Measurements from ENCODE around the gene PIAS4.

Gene PIAS4

DNA sequence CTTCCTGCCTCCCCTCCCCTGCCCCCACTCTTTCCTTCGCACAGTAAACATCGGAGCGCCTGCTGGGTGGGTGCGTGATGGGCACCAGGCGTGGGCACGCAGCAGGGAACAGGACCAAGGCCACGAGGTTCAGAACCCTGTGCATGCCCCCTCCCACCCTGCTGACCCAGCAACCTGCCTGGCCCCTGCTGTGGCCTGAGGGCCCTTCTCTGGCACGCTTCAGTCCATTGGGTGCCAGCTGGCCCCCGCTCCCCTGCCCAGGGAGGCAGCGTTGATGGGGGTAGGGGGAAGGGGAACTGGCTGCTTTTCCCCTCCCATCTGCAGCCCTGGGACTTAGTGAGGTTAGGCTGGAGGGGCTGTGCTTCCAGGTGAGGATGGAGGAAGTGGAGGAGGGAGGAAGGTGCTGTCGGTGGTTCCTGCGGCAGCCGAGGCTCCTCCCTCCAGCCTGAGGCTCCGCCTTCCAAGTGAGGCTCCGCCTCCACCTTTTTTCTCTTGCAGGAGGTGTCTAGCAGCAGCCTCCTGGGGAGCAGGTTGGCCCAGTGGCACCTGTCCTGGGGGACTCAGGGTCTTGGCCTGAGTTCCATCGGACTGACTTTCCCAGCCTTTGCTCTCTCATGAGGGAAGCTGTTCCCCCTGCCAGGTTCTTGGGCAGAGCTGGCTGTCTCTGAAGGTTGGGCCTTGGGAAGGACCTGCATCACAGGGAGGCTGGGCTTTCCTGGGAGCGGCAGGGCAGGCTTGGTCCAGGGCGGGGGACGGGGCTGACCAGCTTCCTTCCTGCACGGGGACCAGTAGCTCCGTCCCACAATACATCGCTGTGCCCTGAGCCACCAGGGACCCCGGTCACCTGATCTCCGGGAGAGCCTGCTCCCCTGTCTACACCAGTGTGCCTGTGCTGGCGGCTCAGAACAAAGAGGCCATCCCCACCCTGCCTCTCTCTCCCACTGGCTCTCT, 7.3 kb downstream of the PIAS4 start:
- no peaks in the 10 kb centered on the region for H4K20me1 ChIP-seq (ENCODE audit: low read depth, low read length)
- H3K27ac ChIP-seq (ENCODE audit: low read depth, low read length) = no peak overlapping the region
- H2AFZ ChIP-seq (ENCODE audit: low read depth, low read length, severe bottlenecking) = no peak overlapping the region
- no peak overlapping the region for H3K4me3 ChIP-seq (ENCODE audit: insufficient read depth, low read length, poor library complexity, severe bottlenecking)
- no peaks in the 10 kb centered on the region for H3K27me3 ChIP-seq (ENCODE audit: low read length)
- H3K9ac ChIP-seq (ENCODE audit: low read length) = no peak overlapping the region
- H3K9me3 ChIP-seq (ENCODE audit: insufficient read depth, low read length) = no peaks in the 10 kb centered on the region
- no peaks in the 10 kb centered on the region for H3K9me2 ChIP-seq (replicated peaks; ENCODE audit: insufficient read depth, low read length)
- H3F3A ChIP-seq (ENCODE audit: insufficient read depth) = no peaks in the 10 kb centered on the region
- no peaks in the 10 kb centered on the region for H3K36me3 ChIP-seq (ENCODE audit: low read length)
- no peak overlapping the region for H3K4me2 ChIP-seq (ENCODE audit: low read depth, low read length, poor library complexity, severe bottlenecking)
- peaks cover 39% of the 10 kb centered on the region for H3K79me2 ChIP-seq (ENCODE audit: insufficient read depth, low read length)
- TF ChIP-seq EZH2phosphoT487 (conservative IDR thresholded peaks at IDR 0.05; ENCODE audit: low read length) = no peak
- TF ChIP-seq, protein P1, sequence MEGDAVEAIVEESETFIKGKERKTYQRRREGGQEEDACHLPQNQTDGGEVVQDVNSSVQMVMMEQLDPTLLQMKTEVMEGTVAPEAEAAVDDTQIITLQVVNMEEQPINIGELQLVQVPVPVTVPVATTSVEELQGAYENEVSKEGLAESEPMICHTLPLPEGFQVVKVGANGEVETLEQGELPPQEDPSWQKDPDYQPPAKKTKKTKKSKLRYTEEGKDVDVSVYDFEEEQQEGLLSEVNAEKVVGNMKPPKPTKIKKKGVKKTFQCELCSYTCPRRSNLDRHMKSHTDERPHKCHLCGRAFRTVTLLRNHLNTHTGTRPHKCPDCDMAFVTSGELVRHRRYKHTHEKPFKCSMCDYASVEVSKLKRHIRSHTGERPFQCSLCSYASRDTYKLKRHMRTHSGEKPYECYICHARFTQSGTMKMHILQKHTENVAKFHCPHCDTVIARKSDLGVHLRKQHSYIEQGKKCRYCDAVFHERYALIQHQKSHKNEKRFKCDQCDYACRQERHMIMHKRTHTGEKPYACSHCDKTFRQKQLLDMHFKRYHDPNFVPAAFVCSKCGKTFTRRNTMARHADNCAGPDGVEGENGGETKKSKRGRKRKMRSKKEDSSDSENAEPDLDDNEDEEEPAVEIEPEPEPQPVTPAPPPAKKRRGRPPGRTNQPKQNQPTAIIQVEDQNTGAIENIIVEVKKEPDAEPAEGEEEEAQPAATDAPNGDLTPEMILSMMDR (IDR thresholded peaks at IDR 0.05; ENCODE audit: insufficient read depth, low read length, poor library complexity, severe bottlenecking) = no peak

GRCh38 chr19:4015705-4016402, 8.3 kb downstream of the PIAS4 start:
- Histone ChIP-seq H3K4me2 (ENCODE audit: low read depth, low read length, poor library complexity, severe bottlenecking) (no peak overlapping the region), H3K9me2 (replicated peaks; ENCODE audit: insufficient read depth, low read length) (no peaks in the 10 kb centered on the region), H3K79me2 (ENCODE audit: insufficient read depth, low read length) (peaks cover 29% of the 10 kb centered on the region; the same call in 1 of the 2 replicates), H3K9ac (ENCODE audit: low read length) (no peak overlapping the region), H3K4me3 (ENCODE audit: insufficient read depth, low read length, poor library complexity, severe bottlenecking) (no peak overlapping the region), H3F3A (ENCODE audit: insufficient read depth) (no peaks in the 10 kb centered on the region), H3K9me3 (ENCODE audit: insufficient read depth, low read length) (no peaks in the 10 kb centered on the region), H3K27me3 (ENCODE audit: low read length) (no peaks in the 10 kb centered on the region), H3K27ac (ENCODE audit: low read depth, low read length) (no peak overlapping the region), H4K20me1 (ENCODE audit: low read depth, low read length) (no peaks in the 10 kb centered on the region), H3K36me3 (ENCODE audit: low read length) (no peaks in the 10 kb centered on the region), H2AFZ (ENCODE audit: low read depth, low read length, severe bottlenecking) (no peak overlapping the region)
- TF ChIP-seq EZH2phosphoT487 (conservative IDR thresholded peaks at IDR 0.05; ENCODE audit: low read length) = no peak
- TF ChIP-seq, protein P1 (IDR thresholded peaks at IDR 0.05; ENCODE audit: insufficient read depth, low read length, poor library complexity, severe bottlenecking) = no peak

GRCh38 chr19:4016486-4016885, 8.9 kb downstream of the PIAS4 start:
- H3K27me3 ChIP-seq (ENCODE audit: low read length) = no peaks in the 10 kb centered on the region
- H3K27ac ChIP-seq (ENCODE audit: low read depth, low read length) = no peak overlapping the region
- H4K20me1 ChIP-seq (ENCODE audit: low read depth, low read length) = no peaks in the 10 kb centered on the region

More at GRCh38 chr19:4016486-4016885, 8.9 kb downstream of the PIAS4 start:
- Histone ChIP-seq H3K9me2 (replicated peaks; ENCODE audit: insufficient read depth, low read length) (no peaks in the 10 kb centered on the region), H2AFZ (ENCODE audit: low read depth, low read length, severe bottlenecking) (no peak overlapping the region), H3K9me3 (ENCODE audit: insufficient read depth, low read length) (no peaks in the 10 kb centered on the region), H3K4me3 (ENCODE audit: insufficient read depth, low read length, poor library complexity, severe bottlenecking) (no peak overlapping the region), H3K79me2 (ENCODE audit: insufficient read depth, low read length) (peaks cover 27% of the 10 kb centered on the region; the same call in 1 of the 2 replicates), H3K4me2 (ENCODE audit: low read depth, low read length, poor library complexity, severe bottlenecking) (no peak overlapping the region), H3F3A (ENCODE audit: insufficient read depth) (no peaks in the 10 kb centered on the region), H3K36me3 (ENCODE audit: low read length) (no peaks in the 10 kb centered on the region), H3K9ac (ENCODE audit: low read length) (no peak overlapping the region)
- no peak for TF ChIP-seq EZH2phosphoT487 (conservative IDR thresholded peaks at IDR 0.05; ENCODE audit: low read length)
- TF ChIP-seq, protein P1 (IDR thresholded peaks at IDR 0.05; ENCODE audit: insufficient read depth, low read length, poor library complexity, severe bottlenecking) = no peak

Data from SU-DHL-6 (cell line).